GM21528 (cell line): ENCODE measurements around the gene MOXD1.
"Not testable (repeated sequence)": the region's sequence is repeated elsewhere in the genome, so short reads cannot be mapped to it uniquely, and the experiment has no call there.

Experiments
- ATAC-seq: cut with Tn5 transposase; IDR thresholded peaks from one replicate; pipeline ENCODE4 v1.9.1; 2021; ENCODE audit warnings: mild to moderate bottlenecking, moderate library complexity; ENCODE audit not compliant: unreplicated experiment, low FRiP score

MOXD1 gene

DNA sequence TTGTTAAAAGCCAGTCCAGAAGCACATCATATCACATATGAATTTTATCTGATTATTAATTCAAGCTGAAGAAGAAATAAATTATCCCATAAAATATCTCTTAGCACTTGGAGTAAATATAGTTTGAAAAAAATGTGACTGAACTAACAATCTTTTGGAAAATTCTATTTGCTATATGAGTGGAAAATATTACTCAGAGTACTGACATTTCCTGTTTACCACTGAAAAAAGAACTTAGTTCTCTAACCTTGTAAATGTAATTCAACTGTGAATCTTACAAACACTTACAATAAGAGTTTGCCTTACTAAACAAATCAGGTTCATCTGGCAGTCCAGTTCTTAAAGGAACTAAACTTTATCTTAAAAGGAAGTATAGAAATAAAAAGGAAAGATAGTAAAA lies 44.2 kb downstream of the MOXD1 start:
- no peak for ATAC-seq

DNA sequence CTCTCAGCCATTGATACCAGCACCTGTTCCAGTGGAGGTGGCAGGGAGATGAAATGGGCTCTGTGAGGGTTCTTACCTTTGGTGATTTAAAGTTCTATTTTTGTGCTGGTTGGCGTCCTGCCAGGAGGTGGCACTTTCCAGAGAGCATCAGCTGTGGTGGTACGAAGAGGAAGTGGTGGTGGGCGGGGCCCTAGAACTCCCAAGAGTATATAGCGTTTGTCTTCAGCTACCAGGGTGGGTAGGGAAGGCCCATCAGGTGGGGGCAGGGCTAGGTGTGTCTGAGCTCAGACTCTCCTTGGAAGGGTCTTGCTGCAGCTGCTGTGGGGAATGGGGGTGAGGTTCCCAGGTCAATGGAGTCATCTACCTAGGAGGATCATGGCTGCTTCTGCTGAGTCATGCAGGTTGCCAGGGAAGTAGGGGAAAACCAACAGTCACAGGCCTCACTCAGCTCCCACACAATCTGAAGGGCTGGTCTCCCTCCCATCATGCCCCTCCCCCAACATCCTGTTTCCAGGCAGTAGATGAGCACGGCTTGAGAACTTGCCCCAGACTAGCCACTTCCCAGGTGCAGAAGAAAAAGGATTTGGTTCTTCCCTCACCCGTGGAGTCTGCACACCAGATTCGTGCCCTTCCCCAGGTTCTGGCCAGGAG lies 46.6 kb downstream of the MOXD1 start:
- peak; percentile 57 for ATAC-seq

DNA sequence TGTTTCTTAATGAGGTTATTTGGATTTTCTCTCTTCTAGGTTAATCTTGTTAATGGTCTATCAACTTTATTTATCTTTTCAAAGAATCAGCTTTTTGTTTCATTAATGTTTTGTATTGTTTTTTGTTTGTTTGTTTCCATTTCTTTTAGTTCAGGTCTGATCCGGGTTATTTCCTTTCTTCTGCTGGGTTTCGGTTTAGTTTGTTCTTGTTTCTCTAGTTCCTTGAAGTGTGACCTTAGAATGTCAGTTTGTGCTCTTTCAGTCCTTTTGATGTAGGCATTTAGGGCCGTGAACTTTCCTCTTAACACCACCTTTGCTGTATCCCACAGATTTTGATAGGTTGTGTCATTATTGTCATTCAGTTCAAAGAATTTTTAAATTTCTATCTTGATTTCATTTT lies 49.3 kb downstream of the MOXD1 start:
- ATAC-seq: not testable (repeated sequence)

DNA sequence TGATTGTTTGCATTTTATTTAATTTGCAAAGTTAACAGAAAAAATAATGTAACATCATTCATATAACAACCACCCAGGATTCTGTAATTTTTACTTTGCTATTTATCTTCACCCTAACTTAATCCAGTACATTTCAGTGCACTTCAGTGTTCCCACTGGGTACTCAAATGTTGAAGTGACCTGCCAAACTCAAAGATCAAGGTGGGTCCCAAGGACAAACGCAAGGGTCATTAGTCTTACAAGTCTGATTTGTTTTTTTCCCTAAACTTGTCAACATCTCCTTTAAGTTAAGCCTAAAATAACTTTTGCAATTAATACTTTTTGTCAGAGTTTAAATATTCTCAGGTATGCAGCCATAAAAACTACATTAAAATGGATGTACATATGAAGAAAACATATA lies 53.0 kb downstream of the MOXD1 start:
- no peak for ATAC-seq

DNA sequence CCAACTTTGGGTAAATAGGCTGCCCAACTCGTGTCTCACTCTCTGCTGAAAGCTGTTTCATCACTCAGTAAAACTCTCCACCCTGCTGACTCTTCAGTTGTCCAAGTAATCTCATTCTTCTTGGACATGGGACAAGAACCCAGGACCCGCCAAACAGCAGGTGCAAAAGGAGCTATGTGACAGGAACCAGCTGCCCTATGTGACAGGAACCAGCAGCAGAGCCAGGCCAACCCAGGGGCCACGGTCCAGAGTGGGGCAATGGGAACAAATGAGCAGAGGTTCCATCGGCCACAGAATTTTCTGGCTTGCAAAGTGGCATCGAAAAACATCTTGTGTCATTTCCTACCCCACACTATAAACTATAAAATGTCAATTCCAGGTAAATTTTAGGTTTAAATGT lies 56.5 kb downstream of the MOXD1 start:
- ATAC-seq: no peak

DNA sequence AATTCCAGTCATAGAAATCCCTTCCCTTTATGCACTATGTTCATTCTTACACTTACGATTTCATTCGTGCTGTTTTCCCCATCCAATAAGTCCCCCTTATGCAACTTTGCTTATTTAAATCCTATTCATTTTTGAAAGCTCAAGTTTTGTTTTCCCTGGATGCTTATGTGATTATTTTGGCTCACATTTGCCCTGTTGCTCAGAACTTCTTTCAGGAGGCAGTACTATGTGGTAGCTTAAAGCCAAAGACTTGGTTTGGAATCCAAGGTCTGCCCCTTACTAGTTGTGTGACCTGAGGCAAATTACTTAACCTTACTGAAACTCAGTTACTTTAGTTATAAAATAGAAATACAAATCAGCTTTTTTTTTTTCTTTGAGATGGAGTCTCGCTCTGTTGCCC lies 59.6 kb downstream of the MOXD1 start:
- ATAC-seq: no peak

DNA sequence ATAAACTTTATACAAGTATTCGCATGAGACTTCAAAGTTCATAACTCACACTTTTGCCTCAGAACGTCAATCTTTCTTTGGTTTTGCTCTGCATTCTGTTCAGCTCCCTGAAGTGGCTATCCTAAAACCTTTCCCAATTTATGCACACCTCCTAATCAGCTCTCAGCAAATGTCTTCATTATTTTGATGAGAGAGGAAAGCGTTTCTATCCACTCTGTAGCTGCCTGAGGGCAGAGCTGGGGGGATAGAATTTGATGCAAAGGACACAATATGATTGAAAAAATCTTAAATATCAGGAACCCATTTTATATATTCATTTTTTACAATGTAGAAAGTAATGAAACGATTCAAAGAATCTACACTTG lies 66.8 kb downstream of the MOXD1 start:
- ATAC-seq: no peak

DNA sequence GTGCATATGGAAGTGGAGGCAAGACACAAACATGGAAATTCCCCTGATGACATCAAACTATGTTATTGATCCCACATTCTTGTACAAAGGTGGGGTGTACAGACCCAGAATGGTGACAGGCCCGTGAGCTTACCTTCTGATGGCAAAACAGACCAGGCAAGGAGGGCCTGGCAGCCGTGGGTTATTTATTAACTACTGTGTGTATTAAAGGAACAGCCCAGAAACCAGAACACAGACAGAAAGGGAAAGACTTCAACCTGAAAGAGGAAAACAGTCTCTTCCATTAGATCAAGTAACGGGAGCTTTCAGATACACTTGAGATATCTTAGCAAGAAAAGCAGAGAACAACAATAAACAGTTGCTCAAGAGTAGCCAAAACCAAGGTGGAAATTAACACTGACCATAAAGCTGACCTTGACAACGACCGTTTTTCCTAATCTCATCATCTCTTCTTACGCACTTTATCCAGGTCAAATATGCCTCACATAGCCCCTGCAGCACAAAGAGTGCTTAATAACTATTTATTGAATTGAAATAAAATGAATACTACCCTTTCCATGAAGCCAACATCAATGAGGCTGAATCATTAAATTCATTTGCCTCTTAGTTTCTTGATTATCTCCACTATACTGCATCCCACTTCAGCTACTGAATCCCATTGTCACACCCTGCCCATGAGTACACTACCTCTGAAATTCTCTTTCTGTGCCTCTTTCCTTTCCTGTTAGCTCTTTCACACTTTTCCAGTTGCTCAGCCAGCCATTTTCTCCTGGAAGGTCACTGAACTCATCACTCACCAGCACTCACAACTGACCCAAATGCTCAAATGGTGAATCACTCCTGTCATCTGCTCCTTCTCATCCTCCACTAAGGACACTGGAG lies 67.4 kb downstream of the MOXD1 start:
- no peak for ATAC-seq

DNA sequence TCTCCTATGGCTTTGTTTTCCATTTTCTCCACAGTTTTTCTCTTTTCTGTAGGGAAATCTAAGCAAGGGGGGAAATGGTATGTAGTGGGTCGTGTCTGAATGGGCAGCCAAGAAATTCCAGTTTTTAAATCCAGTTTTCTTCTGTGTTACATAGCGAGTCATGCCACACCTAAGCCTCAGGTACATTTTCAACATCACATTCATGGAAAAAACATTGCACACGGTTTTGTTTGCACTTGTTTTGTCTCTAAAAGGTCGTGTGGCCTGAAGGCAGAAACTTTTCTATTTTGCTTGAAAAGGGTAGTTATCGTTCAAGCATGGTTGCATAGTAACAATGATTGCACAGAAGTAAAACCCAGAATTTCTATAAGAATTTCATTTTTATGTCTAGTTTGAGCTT lies 70.5 kb downstream of the MOXD1 start:
- no peak for ATAC-seq

DNA sequence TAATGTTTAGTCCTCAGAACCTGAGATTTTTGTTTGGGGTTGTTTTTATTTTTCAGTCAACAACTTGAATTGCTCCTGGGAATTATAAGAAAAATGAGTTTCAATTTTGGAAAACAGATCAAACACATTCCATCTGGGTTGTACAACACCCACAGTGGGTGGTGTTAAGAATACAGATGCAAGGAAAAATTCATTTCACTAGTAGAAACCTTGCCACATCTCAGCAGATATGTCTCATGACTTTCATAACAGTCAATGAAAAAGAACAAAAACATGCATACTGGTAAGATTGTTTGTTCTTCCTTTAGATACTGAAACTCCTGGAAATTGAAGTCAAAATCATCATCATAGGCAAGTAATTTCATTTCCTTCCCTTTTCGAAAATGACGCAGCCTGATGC lies 78.9 kb downstream of the MOXD1 start:
- no peak for ATAC-seq

DNA sequence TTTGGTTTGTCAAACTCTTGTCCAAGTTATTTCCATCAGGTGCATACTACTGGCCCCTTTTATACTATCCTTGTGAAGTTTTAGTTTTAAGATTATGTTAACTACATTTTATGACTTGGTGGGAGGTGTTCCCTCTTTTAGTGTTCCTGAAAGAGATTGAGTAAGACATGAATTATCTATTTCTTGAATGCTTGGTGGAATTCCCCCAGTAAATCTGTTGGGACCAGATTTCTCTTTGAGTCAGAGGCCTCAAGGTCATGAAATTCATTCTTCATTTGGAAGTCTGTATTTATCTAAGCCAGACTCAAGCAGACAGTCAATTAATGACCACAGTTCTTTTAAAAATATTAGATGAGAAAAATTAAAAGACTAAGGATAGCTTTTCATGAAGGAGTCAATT lies 81.3 kb downstream of the MOXD1 start:
- ATAC-seq: no peak

DNA sequence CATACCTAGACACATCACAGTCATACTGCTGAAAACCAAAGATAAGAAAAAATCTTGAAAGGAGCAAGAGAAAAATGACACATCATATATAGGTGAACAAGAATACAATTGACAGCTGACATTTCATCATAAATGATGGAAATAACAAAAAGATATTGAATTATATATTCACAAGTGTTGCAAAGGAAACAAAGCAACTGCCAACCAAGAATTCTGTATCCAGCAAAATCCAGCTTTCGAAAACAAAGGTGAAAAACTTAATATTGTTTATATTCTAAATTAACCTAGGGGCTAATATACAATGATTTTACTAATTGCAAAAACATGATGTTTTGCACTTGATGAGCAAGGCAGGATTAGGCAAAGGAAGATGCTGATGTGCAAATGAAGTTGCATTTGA lies 84.3 kb downstream of the MOXD1 start:
- no peak for ATAC-seq

DNA sequence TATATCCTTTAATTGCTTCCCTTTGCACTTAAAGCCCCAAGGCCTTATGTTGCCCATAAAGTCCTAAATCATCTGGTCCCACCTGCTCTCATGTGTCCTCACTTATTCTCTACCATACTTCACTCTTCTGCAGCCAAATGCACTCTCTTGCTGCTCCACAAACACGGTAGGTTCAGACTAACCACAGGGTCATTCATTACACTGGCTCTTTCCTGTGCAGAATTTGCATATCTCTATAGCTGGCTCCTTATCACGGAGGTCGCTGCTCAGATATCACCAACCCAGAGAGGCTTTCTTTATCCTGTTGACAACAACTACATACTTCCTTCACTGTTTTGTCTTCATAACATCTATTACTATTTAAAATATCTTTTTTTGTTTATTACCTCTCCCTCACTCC lies 86.8 kb downstream of the MOXD1 start:
- ATAC-seq: no peak

DNA sequence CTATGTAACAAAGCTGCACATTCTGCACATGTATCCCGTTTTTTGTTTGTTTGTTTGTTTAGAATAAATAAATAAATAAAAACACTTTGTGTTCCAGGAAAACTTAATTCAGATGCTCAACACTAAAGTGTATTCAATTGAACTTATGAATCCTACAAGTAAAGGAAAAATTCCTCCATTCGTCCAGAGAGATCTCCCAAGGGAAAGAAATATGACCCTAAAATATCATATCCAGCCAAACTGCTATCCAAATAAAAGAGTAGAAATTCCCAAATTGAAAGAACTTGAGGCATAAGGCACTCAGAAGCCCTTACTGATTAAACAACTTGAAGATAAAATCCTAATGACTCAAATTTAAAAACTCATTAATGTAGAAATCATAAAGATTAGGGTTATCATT lies 90.4 kb downstream of the MOXD1 start:
- no peak for ATAC-seq

DNA sequence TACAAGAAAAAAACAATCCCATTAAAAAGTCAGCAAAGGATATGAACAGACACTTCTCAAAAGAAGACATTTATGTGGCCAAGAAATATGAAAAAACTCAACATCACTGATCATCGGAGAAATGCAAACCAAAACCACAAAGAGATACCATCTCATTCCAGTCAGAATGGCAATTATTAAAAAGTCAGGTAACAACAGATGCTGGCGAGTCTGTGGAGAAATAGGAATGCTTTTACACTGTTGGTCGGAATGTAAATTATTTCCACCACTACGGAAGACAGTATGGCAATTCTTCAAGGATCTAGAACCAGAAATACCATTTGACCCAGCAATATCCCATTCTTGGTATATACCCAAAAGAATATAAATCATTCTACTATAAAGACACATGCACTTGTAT lies 91.1 kb downstream of the MOXD1 start:
- not testable (repeated sequence) for ATAC-seq

DNA sequence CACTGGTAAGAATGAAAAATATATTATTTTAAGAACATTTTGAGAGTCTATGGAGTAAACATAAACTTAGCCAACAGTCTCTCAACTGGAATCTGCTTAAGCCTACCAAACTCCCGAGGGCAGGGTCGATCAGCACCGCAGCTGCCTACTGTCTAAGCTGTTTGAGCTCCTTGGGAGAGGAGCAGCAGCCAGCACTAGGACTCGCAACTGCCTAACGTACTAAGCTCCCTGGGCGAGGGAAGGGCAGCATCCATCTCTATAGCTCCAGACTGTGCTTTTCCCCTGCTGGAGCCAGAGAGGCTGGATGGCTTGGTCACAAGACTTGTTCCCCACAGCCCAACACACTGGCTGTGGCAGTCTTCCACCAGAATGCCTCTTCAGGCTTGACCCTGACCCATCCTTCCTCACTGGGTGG lies 96.4 kb downstream of the MOXD1 start:
- no peak for ATAC-seq

DNA sequence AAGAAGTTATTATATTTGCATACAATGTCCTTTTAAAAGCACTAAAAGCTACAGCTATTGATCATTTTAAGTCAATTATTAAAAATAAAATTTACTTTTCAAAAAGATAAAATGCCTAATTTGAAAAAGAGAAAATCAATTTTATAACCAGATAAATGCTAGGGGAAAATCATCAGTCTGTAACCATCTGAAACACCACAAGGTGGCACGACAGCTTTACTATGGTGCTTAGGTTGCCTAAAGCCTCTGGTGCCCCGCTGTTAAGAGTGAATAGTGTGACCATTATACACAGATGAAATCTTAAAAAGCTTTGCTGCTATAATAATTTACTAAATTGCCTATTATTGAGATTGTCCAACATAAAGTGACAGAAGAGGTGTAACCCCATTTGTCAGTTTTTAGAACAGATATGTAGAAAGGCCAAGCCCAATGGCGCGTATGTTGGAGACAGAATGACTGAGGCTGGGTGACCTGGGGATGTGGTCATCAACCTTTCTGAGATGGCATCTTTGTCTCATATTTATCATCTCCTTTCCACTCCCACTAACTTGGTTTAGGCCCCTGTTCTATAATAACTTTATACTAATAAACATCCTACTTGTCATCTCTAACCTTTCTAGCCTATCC lies 100.8 kb downstream of the MOXD1 start:
- peak; percentile 86 for ATAC-seq

DNA sequence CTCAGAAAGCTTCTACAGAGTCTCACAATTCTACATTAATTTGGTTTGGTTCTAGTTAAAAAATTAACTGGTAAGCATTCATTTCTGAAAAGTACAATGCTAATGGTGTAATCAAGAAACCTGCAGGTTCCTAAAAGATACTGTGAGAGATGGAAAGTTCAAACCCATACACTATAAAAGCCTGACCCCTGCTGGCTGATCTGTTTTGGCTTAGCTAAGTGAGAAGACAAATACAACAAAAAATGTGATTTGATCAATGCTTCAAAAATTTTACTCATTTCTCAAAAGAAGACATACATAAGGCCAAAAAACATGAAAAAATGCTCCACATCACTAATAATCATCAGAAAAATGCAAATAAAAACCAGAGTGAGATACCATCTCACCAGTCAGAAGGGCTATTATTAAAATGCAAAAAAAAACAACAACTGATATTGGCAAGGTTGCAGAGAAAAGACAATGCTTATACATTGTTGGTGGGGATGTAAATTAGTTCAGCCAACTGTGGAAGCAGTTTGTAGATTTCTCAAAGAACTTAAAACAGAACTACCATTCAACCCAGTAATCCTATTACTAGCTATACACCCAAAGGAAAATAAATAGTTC lies 102.8 kb downstream of the MOXD1 start:
- ATAC-seq: no peak

DNA sequence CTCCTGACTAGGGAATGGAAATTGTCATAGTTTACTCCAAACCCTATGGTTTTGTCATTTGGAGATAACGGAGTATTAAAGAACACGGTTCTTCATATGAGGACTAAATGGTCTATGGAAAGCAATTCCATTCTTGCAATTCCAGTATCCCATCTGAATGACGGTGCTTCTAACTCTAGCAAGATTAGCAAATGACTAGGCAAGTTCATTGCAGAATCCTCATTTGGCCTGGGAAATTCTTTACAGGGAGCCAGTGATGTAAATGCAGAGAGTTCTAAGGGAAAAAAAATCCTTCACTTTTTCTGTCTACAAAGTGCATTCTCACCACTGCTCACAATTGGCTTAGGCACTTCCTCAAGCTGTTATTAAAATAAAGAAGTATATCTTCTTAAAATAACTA lies 111.5 kb downstream of the MOXD1 start:
- ATAC-seq: no peak

DNA sequence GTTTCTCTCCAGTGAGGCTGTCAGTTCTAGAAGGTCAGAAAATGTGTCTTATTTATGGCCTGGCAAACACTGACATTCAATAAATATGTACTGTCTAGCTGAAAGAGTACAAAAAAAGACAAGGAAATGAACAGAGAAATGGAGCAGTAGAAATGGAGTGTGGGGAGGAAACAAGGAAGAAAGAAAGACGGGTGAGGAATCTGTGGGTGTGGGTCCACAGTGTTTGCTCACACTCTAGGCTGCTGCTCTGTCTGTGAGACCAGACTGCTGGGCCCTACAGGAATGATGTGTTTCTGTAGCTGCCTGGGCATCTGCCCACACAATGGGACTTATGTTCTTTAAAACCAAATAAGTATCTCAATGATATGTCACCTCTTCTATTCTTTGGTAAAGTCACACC lies 114.2 kb downstream of the MOXD1 start:
- ATAC-seq: no peak

DNA sequence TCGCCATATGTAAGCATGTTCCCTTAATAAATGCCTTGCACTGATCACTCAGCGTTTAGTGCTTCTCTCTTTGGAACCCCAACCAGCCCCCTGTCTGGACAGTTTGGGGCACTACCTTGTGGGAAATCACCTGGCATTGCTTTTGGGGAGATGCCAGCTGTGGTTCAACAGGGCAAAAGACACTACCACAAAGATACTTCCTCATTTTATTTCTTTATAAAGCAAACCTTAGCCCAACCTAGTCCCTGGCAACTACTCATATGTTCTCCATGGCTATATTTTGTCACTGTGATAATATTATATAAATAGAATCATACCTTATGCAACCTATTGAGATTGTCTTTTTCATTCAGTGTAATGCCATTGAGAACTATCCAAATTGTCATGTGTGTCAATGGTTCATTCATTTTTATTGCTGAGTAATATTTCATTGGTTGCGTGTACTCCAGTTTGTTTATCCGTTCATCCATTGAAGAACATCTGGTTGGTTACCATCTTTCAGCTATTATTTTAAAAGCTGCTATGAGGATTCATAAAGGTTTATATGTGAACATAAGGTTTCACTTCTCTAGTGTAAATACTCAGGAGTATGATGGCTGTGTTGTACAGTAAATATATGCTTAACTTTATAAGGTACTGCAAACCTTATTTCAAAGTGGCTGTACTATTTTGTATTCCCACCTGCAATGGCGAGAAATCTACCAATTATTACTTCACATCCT lies 114.8 kb downstream of the MOXD1 start:
- no peak for ATAC-seq
